PFSK-1 (cell line): ENCODE measurements around the gene ETS2.

Source experiments
- FOXP2 ChIP-seq: optimal IDR thresholded peaks from 2 replicates; pipeline ENCODE3; 2011; ENCODE audit warnings: borderline replicate concordance, control low read depth, inconsistent platforms; ENCODE audit not compliant: insufficient read depth; ENCODE audit errors: extremely low read length, extremely low read depth
- POLR2AphosphoS5 ChIP-seq: IDR thresholded peaks from 2 replicates; pipeline ENCODE4 v1.6.1; 2012; ENCODE audit warnings: low read depth, mild to moderate bottlenecking, control low read depth, low read length, moderate library complexity
- TAF1 ChIP-seq: IDR thresholded peaks from 2 replicates; pipeline ENCODE4 v1.6.1; 2012; ENCODE audit warnings: low read length, control low read depth, borderline replicate concordance; ENCODE audit not compliant: insufficient read depth
- TF ChIP-seq, protein P1 (sequence below), 2 experiments: IDR thresholded peaks; 2 replicates each; pipeline versions ENCODE4 v1.6.1 to v1.8.0; 2011 to 2012; ENCODE audit warnings: low read depth in 2 of 2, low read length in 2 of 2, control low read depth in 1 of 2, inconsistent platforms in 1 of 2, mild to moderate bottlenecking in 1 of 2, moderate library complexity in 1 of 2; ENCODE audit not compliant: insufficient read depth in 1 of 2

DNA sequence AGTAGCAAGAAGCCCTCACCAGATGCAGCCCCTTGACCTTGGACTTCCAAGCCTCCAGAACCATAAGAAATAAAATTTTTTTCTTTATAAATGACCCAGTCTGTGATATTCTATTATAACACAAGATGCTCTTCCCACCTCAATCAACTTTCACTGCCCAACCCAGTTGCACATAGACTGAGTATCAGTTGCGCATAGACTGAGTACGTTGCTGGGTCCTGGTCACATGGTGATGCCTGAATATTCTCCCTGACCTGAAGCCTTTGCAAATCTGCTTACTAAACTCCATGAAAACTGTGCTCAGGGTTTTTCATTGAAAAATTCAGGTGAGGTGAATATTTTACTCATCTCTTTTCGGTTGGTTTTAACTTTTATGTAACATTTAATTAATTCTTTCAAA is 59.2 kb downstream of the ETS2 start:
- no peak for TF ChIP-seq POLR2AphosphoS5
- no peak for TF ChIP-seq FOXP2
- no peak for TF ChIP-seq TAF1
- TF ChIP-seq, protein P1, sequence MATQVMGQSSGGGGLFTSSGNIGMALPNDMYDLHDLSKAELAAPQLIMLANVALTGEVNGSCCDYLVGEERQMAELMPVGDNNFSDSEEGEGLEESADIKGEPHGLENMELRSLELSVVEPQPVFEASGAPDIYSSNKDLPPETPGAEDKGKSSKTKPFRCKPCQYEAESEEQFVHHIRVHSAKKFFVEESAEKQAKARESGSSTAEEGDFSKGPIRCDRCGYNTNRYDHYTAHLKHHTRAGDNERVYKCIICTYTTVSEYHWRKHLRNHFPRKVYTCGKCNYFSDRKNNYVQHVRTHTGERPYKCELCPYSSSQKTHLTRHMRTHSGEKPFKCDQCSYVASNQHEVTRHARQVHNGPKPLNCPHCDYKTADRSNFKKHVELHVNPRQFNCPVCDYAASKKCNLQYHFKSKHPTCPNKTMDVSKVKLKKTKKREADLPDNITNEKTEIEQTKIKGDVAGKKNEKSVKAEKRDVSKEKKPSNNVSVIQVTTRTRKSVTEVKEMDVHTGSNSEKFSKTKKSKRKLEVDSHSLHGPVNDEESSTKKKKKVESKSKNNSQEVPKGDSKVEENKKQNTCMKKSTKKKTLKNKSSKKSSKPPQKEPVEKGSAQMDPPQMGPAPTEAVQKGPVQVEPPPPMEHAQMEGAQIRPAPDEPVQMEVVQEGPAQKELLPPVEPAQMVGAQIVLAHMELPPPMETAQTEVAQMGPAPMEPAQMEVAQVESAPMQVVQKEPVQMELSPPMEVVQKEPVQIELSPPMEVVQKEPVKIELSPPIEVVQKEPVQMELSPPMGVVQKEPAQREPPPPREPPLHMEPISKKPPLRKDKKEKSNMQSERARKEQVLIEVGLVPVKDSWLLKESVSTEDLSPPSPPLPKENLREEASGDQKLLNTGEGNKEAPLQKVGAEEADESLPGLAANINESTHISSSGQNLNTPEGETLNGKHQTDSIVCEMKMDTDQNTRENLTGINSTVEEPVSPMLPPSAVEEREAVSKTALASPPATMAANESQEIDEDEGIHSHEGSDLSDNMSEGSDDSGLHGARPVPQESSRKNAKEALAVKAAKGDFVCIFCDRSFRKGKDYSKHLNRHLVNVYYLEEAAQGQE (IDR thresholded peaks at IDR 0.05; ENCODE audit: insufficient read depth in 1 of 2, low read depth in 2 of 2, low read length in 2 of 2) = no peak
